H9 (cell line): ENCODE measurements around the gene AADAC. TPM values are rescaled to one million over a fixed set of nuclear protein-coding genes. Genes with fewer than 3 reads are reported as not detected.

Experiments used
- DNase-seq: peaks from one replicate; pipeline ENCODE4 v3.0.0-alpha.2; 2017
- H2AFZ ChIP-seq: one replicate; pipeline ENCODE4 v1.6.1; 2013; ENCODE audit warnings: mild to moderate bottlenecking, low read length, control low read depth, moderate library complexity
- H2AK5ac ChIP-seq: 2 replicates; pipeline ENCODE4 v1.6.1; 2013; ENCODE audit warnings: low read length, control low read depth, mixed read lengths; ENCODE audit not compliant: insufficient read length
- H2BK120ac ChIP-seq: one replicate; pipeline ENCODE4 v1.6.1; 2013; ENCODE audit warnings: low read depth, mild to moderate bottlenecking, low read length, control low read depth, inconsistent platforms; ENCODE audit not compliant: poor library complexity, severe bottlenecking
- H2BK12ac ChIP-seq: 2 replicates; pipeline ENCODE4 v1.6.1; 2013; ENCODE audit warnings: low read length, control low read depth, mixed read lengths, low read depth; ENCODE audit not compliant: insufficient read length
- H2BK15ac ChIP-seq: 2 replicates; pipeline ENCODE4 v1.6.1; 2013; ENCODE audit warnings: low read depth, low read length, control low read depth
- H2BK20ac ChIP-seq: one replicate; pipeline ENCODE4 v1.6.1; 2013; ENCODE audit warnings: low read depth, mild to moderate bottlenecking, low read length, control low read depth, inconsistent platforms; ENCODE audit not compliant: poor library complexity, severe bottlenecking
- H2BK5ac ChIP-seq: 2 replicates; pipeline ENCODE4 v1.6.1; 2013; ENCODE audit warnings: low read length, control low read depth, mixed read lengths; ENCODE audit not compliant: insufficient read length
- H3K14ac ChIP-seq: 2 replicates; pipeline ENCODE4 v1.6.1; 2013; ENCODE audit warnings: low read length, control low read depth; ENCODE audit not compliant: insufficient read depth
- H3K18ac ChIP-seq: 2 replicates; pipeline ENCODE4 v1.6.1; 2013; ENCODE audit warnings: low read depth, mild to moderate bottlenecking, mixed read lengths, low read length, control low read depth; ENCODE audit not compliant: insufficient read length
- H3K23ac ChIP-seq: 2 replicates; pipeline ENCODE4 v1.6.1; 2013; ENCODE audit warnings: low read length, control low read depth, mixed read lengths, low read depth; ENCODE audit not compliant: insufficient read length
- H3K23me2 ChIP-seq: 2 replicates; pipeline ENCODE4 v1.6.1; 2013; ENCODE audit warnings: low read depth, mild to moderate bottlenecking, mixed read lengths, low read length, control low read depth; ENCODE audit not compliant: insufficient read length, poor library complexity, severe bottlenecking
- H3K27ac ChIP-seq: 2 replicates; pipeline ENCODE4 v1.5.1; 2013; ENCODE audit warnings: low read length, control low read depth, mixed read lengths, low read depth; ENCODE audit not compliant: insufficient read length
- H3K27me3 ChIP-seq: 2 replicates; pipeline ENCODE4 v1.6.1; 2013; ENCODE audit warnings: low read length, control low read depth, inconsistent platforms; ENCODE audit not compliant: insufficient read depth
- H3K4ac ChIP-seq: 2 replicates; pipeline ENCODE4 v1.6.1; 2013; ENCODE audit warnings: low read depth, mild to moderate bottlenecking, control low read depth, inconsistent platforms, low read length, moderate library complexity
- H3K4me1 ChIP-seq: 2 replicates; pipeline ENCODE4 v1.6.1; 2013; ENCODE audit warnings: low read length, control low read depth, inconsistent platforms; ENCODE audit not compliant: insufficient read depth
- H3K4me2 ChIP-seq: 2 replicates; pipeline ENCODE4 v1.6.1; 2013; ENCODE audit warnings: low read length, control low read depth, mixed read lengths; ENCODE audit not compliant: insufficient read length, insufficient read depth
- H3K56ac ChIP-seq: 2 replicates; pipeline ENCODE4 v1.6.1; 2013; ENCODE audit warnings: low read depth, mild to moderate bottlenecking, mixed read lengths, low read length, control low read depth; ENCODE audit not compliant: insufficient read length
- H3K79me1 ChIP-seq: 2 replicates; pipeline ENCODE4 v1.6.1; 2013; ENCODE audit warnings: low read depth, mild to moderate bottlenecking, moderate library complexity, low read length, control low read depth, inconsistent platforms; ENCODE audit not compliant: insufficient read depth, poor library complexity, severe bottlenecking
- H3K79me2 ChIP-seq: 2 replicates; pipeline ENCODE4 v1.6.1; 2013; ENCODE audit warnings: low read length, control low read depth, inconsistent platforms; ENCODE audit not compliant: insufficient read depth
- H3K9ac ChIP-seq: 2 replicates; pipeline ENCODE4 v1.6.1; 2013; ENCODE audit warnings: low read length, control low read depth, mixed read lengths; ENCODE audit not compliant: insufficient read length; ENCODE audit errors: extremely low read depth
- H3K9me3 ChIP-seq: one replicate; pipeline ENCODE4 v1.6.1; 2013; ENCODE audit warnings: low read depth, low read length, inconsistent platforms; ENCODE audit not compliant: control insufficient read depth
- H3T11ph ChIP-seq: one replicate; pipeline ENCODE4 v1.6.1; 2013; ENCODE audit warnings: mild to moderate bottlenecking, low read length, control low read depth, inconsistent platforms
- H4K20me1 ChIP-seq: one replicate; pipeline ENCODE4 v1.6.1; 2013; ENCODE audit not compliant: control insufficient read depth, insufficient read length, insufficient read depth
- H4K5ac ChIP-seq: 2 replicates; pipeline ENCODE4 v1.6.1; 2013; ENCODE audit warnings: low read depth, mild to moderate bottlenecking, mixed read lengths, low read length, control low read depth; ENCODE audit not compliant: insufficient read length
- H4K8ac ChIP-seq: replicated peaks from 2 replicates; pipeline ENCODE4 v1.6.1; 2013; ENCODE audit warnings: low read length, control low read depth, mixed read lengths, low read depth; ENCODE audit not compliant: insufficient read length
- H4K91ac ChIP-seq: 2 replicates; pipeline ENCODE4 v1.6.1; 2013; ENCODE audit warnings: low read depth, mild to moderate bottlenecking, moderate library complexity, mixed read lengths, low read length, control low read depth; ENCODE audit not compliant: insufficient read length
- H3K27ac Mint-ChIP-seq, 3 experiments: 2 replicates in 2 of 3; 3 replicates in 1 of 3; pipeline ENCODE4 v1.8.0; 2020 to 2021; ENCODE audit warnings: mixed read lengths in 3 of 3, mild to moderate bottlenecking in 1 of 3, moderate library complexity in 1 of 3
- H3K27me3 Mint-ChIP-seq: 2 replicates; pipeline ENCODE4 v1.8.0; 2021; ENCODE audit warnings: low read depth, mild to moderate bottlenecking, moderate library complexity, mixed read lengths
- H3K36me3 Mint-ChIP-seq, 3 experiments: 2 replicates in 2 of 3; 3 replicates in 1 of 3; pipeline ENCODE4 v1.8.0; 2020 to 2021; ENCODE audit warnings: low read depth in 3 of 3, mixed read lengths in 3 of 3; ENCODE audit not compliant: insufficient read depth in 1 of 3
- H3K4me1 Mint-ChIP-seq, 2 experiments: 2 replicates each; pipeline ENCODE4 v1.8.0; 2020; ENCODE audit warnings: mixed read lengths in 2 of 2
- H3K4me3 Mint-ChIP-seq, 2 experiments: 2 replicates in 1 of 2; 3 replicates in 1 of 2; pipeline ENCODE4 v1.8.0; 2020 to 2021; ENCODE audit warnings: mild to moderate bottlenecking in 2 of 2, mixed read lengths in 2 of 2, moderate library complexity in 1 of 2
- H3K9me3 Mint-ChIP-seq, 2 experiments: 2 replicates in 1 of 2; 3 replicates in 1 of 2; pipeline ENCODE4 v1.8.0; 2020; ENCODE audit warnings: mild to moderate bottlenecking in 2 of 2, mixed read lengths in 2 of 2, moderate library complexity in 1 of 2
- CTCF ChIP-seq: fragments of 200-600 bp; sonication (generic); conservative IDR thresholded peaks from 3 replicates; pipeline ENCODE4 v1.8.0; 2021; ENCODE audit warnings: antibody characterized with exemption, mild to moderate bottlenecking
- total RNA-seq: library from RNA; stranded (reverse); gene quantifications from 2 replicates; pipeline ENCODE4 v1.2.1, GENCODE V29; 2021

Gene AADAC
- total RNA-seq, 1 experiment from 2014 or later: not detected

GRCh38 chr3:151859905-151860304, 46.0 kb downstream of the AADAC start:
- H3K4me1 Mint-ChIP-seq: no peaks in the 10 kb centered on the region
- H3K14ac ChIP-seq: no peak overlapping the region
- H3K27ac ChIP-seq: no peak overlapping the region

More at GRCh38 chr3:151859905-151860304, 46.0 kb downstream of the AADAC start:
- Histone ChIP-seq H3K9ac (no peak overlapping the region), H3K23ac (no peak overlapping the region), H3K27me3 (no peaks in the 10 kb centered on the region), H2BK5ac (no peak overlapping the region), H3K79me1 (no peaks in the 10 kb centered on the region), H3K56ac (no peak overlapping the region), H4K5ac (no peak overlapping the region), H2BK120ac (no peak overlapping the region), H3K18ac (no peak overlapping the region), H3K4me1 (no peaks in the 10 kb centered on the region), H4K8ac (no peak overlapping the region), H2BK20ac (no peak overlapping the region), H2BK15ac (no peak overlapping the region), H3K4ac (no peak overlapping the region), H2BK12ac (no peak overlapping the region), H3K79me2 (no peaks in the 10 kb centered on the region), H3K23me2 (no peaks in the 10 kb centered on the region), H3K4me2 (no peak overlapping the region), H3K9me3 (no peaks in the 10 kb centered on the region), H2AK5ac (no peak overlapping the region), H4K91ac (no peak overlapping the region), H4K20me1 (no peaks in the 10 kb centered on the region), H3T11ph (no peak overlapping the region), H2AFZ (no peak overlapping the region)
- no peaks in the 10 kb centered on the region for H3K9me3 Mint-ChIP-seq
- H3K36me3 Mint-ChIP-seq: no peaks in the 10 kb centered on the region
- no peak for TF ChIP-seq CTCF
- no peaks in the 10 kb centered on the region for H3K27me3 Mint-ChIP-seq
- H3K4me3 Mint-ChIP-seq: no peak overlapping the region
- H3K27ac Mint-ChIP-seq: no peak overlapping the region
- no peak for DNase-seq
